Liver (tissue), 3 donors: ENCODE results near the gene ZNF681.

Experiments
- ATF3 ChIP-seq: IDR thresholded peaks from 2 replicates; pipeline ENCODE4 v1.6.1; 2016; ENCODE audit warnings: antibody characterized with exemption
- CTCF ChIP-seq: fragments of 150-350 bp; IDR thresholded peaks from 2 replicates; pipeline ENCODE4 v1.5.1; 2017; ENCODE audit warnings: improper control_type of control experiment, low read depth, low read length; ENCODE audit not compliant: missing input control
- EGR1 ChIP-seq, 2 donors: IDR thresholded peaks; 2 replicates each; pipeline ENCODE4 v1.6.1; 2016 to 2018; ENCODE audit warnings: antibody characterized with exemption in 2 of 2, low read depth in 2 of 2
- FOXA1 ChIP-seq: IDR thresholded peaks from 2 replicates; pipeline ENCODE4 v1.6.1; 2016; ENCODE audit warnings: antibody characterized with exemption
- GABPA ChIP-seq, 2 donors: IDR thresholded peaks in 1 of 2; conservative IDR thresholded peaks in 1 of 2; 2 replicates each; pipeline ENCODE4 v1.6.1; 2016; ENCODE audit warnings: antibody characterized with exemption in 2 of 2, mild to moderate bottlenecking in 1 of 2, moderate library complexity in 1 of 2
- JUND ChIP-seq, 2 donors: IDR thresholded peaks; 2 replicates each; pipeline ENCODE4 v1.6.1; 2016; ENCODE audit warnings: antibody characterized with exemption in 2 of 2
- MAX ChIP-seq: IDR thresholded peaks from 2 replicates; pipeline ENCODE4 v1.6.1; 2016; ENCODE audit warnings: antibody characterized with exemption
- RAD21 ChIP-seq, 2 donors: IDR thresholded peaks; 2 replicates each; pipeline ENCODE4 v1.6.1; 2016; ENCODE audit warnings: antibody characterized with exemption in 2 of 2, mild to moderate bottlenecking in 2 of 2
- REST ChIP-seq: IDR thresholded peaks from 2 replicates; pipeline ENCODE4 v1.6.1; 2016; ENCODE audit warnings: antibody characterized with exemption, mild to moderate bottlenecking
- RXRA ChIP-seq, 2 donors: IDR thresholded peaks; 2 replicates each; pipeline ENCODE4 v1.6.1; 2017 to 2018; ENCODE audit warnings: antibody characterized with exemption in 2 of 2, mild to moderate bottlenecking in 1 of 2
- SP1 ChIP-seq: IDR thresholded peaks from 2 replicates; pipeline ENCODE4 v1.6.1; 2018; ENCODE audit warnings: antibody characterized with exemption, mild to moderate bottlenecking
- TAF1 ChIP-seq: conservative IDR thresholded peaks from 2 replicates; pipeline ENCODE4 v1.6.1; 2016; ENCODE audit warnings: antibody characterized with exemption, mild to moderate bottlenecking
- ZBTB33 ChIP-seq: IDR thresholded peaks from 2 replicates; pipeline ENCODE4 v1.6.1; 2016; ENCODE audit warnings: antibody characterized with exemption
- donor health status: healthy.
- donor health status: healthy.

GRCh38 chr19:23795462-23795861 is 36.8 kb upstream of the ZNF681 start:
- TF ChIP-seq GABPA (IDR thresholded peaks at IDR 0.05 in 1 of 2, conservative IDR thresholded peaks at IDR 0.05 in 1 of 2) (no peak), TAF1 (no peak), FOXA1 (no peak), CTCF (no peak), JUND (IDR thresholded peaks at IDR 0.05) (no peak), MAX (no peak), RAD21 (IDR thresholded peaks at IDR 0.05) (no peak), RXRA (IDR thresholded peaks at IDR 0.05) (no peak), REST (no peak), ATF3 (no peak), ZBTB33 (no peak), EGR1 (IDR thresholded peaks at IDR 0.05; ENCODE audit: low read depth in 2 of 2) (no peak), SP1 (no peak)
